SU-DHL-6 (cell line): ENCODE results near the gene GATD1.

Experiments used
- EZH2phosphoT487 ChIP-seq: fragments of 200-600 bp; sonication (generic), shearing (Covaris generic); conservative IDR thresholded peaks from 2 replicates; pipeline ENCODE4 v1.6.1; 2018; ENCODE audit warnings: mild to moderate bottlenecking, antibody characterized with exemption, low read length, moderate library complexity, mixed read lengths
- TF ChIP-seq, protein P1 (sequence below): fragments of 200-600 bp; sonication (generic); IDR thresholded peaks from one replicate; pipeline ENCODE4 v1.5.1; 2017; ENCODE audit warnings: antibody characterized with exemption, mild to moderate bottlenecking, low read length, moderate library complexity; ENCODE audit not compliant: insufficient read depth, poor library complexity, severe bottlenecking

DNA sequence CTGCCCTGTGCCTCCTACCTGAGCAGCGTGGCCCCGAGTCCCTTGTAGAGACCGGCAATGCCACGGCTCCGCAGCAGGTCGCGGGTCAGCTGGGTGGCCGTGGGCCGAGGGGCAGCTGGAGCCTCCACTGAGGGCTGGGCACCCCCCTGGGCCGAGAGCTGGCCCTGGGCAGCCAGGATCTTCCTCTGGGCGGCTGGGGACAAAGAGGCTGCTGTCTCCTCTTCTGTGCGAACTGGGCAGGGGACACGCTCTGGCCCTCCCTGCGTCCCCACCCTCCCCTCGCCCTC, 15.2 kb upstream of the GATD1 start:
- TF ChIP-seq, protein P1, sequence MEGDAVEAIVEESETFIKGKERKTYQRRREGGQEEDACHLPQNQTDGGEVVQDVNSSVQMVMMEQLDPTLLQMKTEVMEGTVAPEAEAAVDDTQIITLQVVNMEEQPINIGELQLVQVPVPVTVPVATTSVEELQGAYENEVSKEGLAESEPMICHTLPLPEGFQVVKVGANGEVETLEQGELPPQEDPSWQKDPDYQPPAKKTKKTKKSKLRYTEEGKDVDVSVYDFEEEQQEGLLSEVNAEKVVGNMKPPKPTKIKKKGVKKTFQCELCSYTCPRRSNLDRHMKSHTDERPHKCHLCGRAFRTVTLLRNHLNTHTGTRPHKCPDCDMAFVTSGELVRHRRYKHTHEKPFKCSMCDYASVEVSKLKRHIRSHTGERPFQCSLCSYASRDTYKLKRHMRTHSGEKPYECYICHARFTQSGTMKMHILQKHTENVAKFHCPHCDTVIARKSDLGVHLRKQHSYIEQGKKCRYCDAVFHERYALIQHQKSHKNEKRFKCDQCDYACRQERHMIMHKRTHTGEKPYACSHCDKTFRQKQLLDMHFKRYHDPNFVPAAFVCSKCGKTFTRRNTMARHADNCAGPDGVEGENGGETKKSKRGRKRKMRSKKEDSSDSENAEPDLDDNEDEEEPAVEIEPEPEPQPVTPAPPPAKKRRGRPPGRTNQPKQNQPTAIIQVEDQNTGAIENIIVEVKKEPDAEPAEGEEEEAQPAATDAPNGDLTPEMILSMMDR, result no peak
- TF ChIP-seq EZH2phosphoT487, result no peak
